Measurements from ENCODE around the gene HNRNPD. TPM values are rescaled to one million over a fixed set of nuclear protein-coding genes. Genes with fewer than 3 reads are reported as not detected.

HNRNPD gene
- total RNA-seq, 1 donor from 2014 or later: 353 TPM

DNA sequence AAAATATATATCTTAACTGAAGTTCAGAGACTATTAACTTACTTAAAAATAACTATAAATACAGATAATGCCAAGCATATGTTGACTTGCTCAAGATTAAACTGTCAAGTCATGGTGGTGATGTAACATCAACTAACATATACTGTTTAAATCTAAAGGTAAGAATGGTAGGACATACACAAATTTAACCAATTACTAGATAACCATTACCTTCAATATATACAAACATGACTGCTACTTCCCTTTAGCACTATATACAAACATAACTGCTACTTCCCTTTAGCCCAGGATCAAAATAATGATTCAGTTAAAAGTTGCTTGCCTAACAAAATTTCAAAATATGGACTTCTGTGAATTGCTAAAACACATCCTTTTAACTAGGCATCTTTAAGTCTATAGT lies 14.9 kb downstream of the HNRNPD start:
- Mint-ChIP-seq H3K27me3 (ENCODE audit: unreplicated experiment) (no peaks in the 10 kb centered on the region), H3K9me3 (ENCODE audit: unreplicated experiment) (no peaks in the 10 kb centered on the region), H3K27ac (ENCODE audit: unreplicated experiment) (no peak overlapping the region), H3K4me3 (ENCODE audit: unreplicated experiment) (no peak overlapping the region), H3K36me3 (ENCODE audit: low read depth, unreplicated experiment) (peaks cover 25% of the 10 kb centered on the region), H3K4me1 (ENCODE audit: unreplicated experiment) (no peaks in the 10 kb centered on the region)
- no peak for DNase-seq (ENCODE audit: low spot score)
- TF ChIP-seq, protein P1, sequence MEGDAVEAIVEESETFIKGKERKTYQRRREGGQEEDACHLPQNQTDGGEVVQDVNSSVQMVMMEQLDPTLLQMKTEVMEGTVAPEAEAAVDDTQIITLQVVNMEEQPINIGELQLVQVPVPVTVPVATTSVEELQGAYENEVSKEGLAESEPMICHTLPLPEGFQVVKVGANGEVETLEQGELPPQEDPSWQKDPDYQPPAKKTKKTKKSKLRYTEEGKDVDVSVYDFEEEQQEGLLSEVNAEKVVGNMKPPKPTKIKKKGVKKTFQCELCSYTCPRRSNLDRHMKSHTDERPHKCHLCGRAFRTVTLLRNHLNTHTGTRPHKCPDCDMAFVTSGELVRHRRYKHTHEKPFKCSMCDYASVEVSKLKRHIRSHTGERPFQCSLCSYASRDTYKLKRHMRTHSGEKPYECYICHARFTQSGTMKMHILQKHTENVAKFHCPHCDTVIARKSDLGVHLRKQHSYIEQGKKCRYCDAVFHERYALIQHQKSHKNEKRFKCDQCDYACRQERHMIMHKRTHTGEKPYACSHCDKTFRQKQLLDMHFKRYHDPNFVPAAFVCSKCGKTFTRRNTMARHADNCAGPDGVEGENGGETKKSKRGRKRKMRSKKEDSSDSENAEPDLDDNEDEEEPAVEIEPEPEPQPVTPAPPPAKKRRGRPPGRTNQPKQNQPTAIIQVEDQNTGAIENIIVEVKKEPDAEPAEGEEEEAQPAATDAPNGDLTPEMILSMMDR (IDR thresholded peaks at IDR 0.05; ENCODE audit: unreplicated experiment): no peak

DNA sequence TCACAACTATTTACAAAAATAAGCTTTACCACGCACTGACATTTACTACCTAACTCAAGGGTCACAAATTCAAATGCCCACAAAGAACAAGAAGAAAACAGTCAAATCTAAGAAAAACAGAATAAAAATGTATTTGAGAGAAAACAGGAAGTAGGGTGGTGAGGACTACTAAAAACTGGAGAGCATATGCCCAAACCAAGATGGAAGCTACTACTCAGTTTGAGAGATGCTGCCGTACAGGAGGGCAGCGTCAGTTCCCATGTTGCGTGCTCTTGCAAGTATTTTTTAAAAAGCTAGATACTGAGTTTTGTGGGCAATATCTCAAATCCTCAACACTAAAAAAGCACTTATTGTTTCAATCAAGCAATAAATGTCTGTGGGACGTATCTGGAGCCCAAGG lies 16.2 kb downstream of the HNRNPD start:
- DNase-seq (ENCODE audit: low spot score): no peak
- H3K9me3 Mint-ChIP-seq (ENCODE audit: unreplicated experiment): no peaks in the 10 kb centered on the region
- no peak overlapping the region for H3K4me3 Mint-ChIP-seq (ENCODE audit: unreplicated experiment)
- TF ChIP-seq, protein P1 (IDR thresholded peaks at IDR 0.05; ENCODE audit: unreplicated experiment): no peak
- no peaks in the 10 kb centered on the region for H3K27me3 Mint-ChIP-seq (ENCODE audit: unreplicated experiment)
- H3K27ac Mint-ChIP-seq (ENCODE audit: unreplicated experiment): no peak overlapping the region
- H3K4me1 Mint-ChIP-seq (ENCODE audit: unreplicated experiment): no peaks in the 10 kb centered on the region
- H3K36me3 Mint-ChIP-seq (ENCODE audit: low read depth, unreplicated experiment): peaks cover 29% of the 10 kb centered on the region

DNA sequence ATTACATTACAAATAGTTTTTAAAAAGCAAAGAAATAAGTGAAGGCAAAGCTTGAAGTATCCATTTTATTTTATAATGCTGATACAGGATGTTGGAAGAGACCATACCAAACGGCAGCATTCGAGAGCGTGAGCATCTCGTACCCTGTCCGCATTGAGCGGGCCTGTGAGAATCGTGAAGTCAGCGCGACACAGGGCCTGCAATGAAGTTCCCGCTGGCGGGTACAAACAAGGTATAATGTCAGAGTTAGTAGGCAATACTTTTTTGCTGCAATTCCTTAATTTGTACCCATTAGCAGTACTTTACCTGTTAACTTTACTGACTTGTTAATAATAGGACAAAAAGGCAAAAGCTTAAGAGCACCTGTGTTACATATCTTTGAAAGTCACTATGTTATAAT lies 19.0 kb downstream of the HNRNPD start:
- peaks cover 4% of the 10 kb centered on the region for H3K4me1 Mint-ChIP-seq (ENCODE audit: unreplicated experiment)
- no peaks in the 10 kb centered on the region for H3K9me3 Mint-ChIP-seq (ENCODE audit: unreplicated experiment)
- peaks cover 37% of the 10 kb centered on the region for H3K36me3 Mint-ChIP-seq (ENCODE audit: low read depth, unreplicated experiment)
- H3K4me3 Mint-ChIP-seq (ENCODE audit: unreplicated experiment): no peak overlapping the region
- H3K27ac Mint-ChIP-seq (ENCODE audit: unreplicated experiment): no peak overlapping the region
- H3K27me3 Mint-ChIP-seq (ENCODE audit: unreplicated experiment): no peaks in the 10 kb centered on the region
- TF ChIP-seq, protein P1 (IDR thresholded peaks at IDR 0.05; ENCODE audit: unreplicated experiment): no peak
- no peak for DNase-seq (ENCODE audit: low spot score)

DNA sequence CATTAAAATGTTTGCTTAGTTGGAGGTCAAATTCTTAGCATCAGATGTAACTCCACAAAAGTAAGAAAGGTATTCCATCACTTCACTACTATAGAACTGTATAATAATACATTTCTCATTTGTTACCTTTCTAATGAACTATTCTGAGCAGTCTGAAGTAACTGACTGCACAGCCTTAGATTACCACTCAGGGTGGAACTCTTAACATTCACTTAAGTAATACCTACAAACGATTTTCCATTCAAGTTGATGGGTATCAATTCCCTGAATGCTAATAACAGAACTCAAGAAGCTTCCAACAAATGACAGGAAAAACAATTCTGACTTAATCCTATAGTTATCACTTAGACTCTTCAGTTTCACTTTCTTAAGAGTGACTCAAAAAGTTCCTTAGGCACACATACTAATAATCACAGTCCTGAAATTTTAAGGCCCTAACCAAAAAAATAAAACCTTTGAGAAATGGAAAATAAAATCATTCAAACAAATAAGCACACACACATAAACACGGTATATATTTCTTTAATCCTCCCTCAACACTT lies 20.9 kb downstream of the HNRNPD start:
- Mint-ChIP-seq H3K36me3 (ENCODE audit: low read depth, unreplicated experiment) (peaks cover 42% of the 10 kb centered on the region), H3K9me3 (ENCODE audit: unreplicated experiment) (no peaks in the 10 kb centered on the region), H3K27me3 (ENCODE audit: unreplicated experiment) (no peaks in the 10 kb centered on the region), H3K4me3 (ENCODE audit: unreplicated experiment) (peak overlapping the region; percentile 48), H3K4me1 (ENCODE audit: unreplicated experiment) (peaks cover 8% of the 10 kb centered on the region), H3K27ac (ENCODE audit: unreplicated experiment) (peak overlapping the region; percentile 7)
- TF ChIP-seq, protein P1 (IDR thresholded peaks at IDR 0.05; ENCODE audit: unreplicated experiment): no peak
- no peak for DNase-seq (ENCODE audit: low spot score)

DNA sequence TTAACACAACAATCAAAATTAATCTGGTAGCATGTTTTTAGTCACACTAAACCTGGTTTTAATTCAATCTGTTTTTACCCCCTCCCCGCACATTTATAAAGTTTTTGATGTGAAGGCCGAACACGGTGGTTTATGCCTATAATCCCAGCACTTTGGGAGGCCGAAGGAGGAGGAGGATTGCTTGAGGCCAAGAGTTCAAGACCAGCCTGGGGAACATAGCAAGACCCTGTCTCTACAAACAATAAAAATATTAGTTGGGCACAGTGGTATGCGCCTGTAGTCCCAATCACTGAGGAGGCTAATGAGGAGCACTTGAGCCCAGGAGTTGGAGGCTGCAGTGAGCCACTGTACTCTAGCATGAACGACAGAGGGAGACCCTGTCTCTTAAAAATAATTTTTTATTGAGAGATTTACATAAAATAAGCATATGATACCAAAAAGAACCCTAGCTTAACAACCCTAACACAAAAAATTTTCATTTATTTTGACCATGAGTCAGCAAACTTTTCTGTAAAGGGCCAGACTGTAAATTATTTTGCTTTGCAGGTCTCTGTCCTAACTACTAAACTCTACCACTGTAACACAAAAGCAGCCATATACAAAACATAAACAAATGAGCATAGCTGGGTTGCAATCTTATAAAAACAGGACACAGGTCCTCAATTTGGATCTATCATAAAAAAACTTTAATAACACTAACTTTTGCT lies 21.5 kb downstream of the HNRNPD start:
- H3K36me3 Mint-ChIP-seq (ENCODE audit: low read depth, unreplicated experiment): peaks cover 37% of the 10 kb centered on the region
- no peaks in the 10 kb centered on the region for H3K9me3 Mint-ChIP-seq (ENCODE audit: unreplicated experiment)
- TF ChIP-seq, protein P1 (IDR thresholded peaks at IDR 0.05; ENCODE audit: unreplicated experiment): no peak
- H3K27me3 Mint-ChIP-seq (ENCODE audit: unreplicated experiment): no peaks in the 10 kb centered on the region
- H3K4me1 Mint-ChIP-seq (ENCODE audit: unreplicated experiment): peaks cover 8% of the 10 kb centered on the region
- H3K27ac Mint-ChIP-seq (ENCODE audit: unreplicated experiment): peak overlapping the region; percentile 49
- DNase-seq (ENCODE audit: low spot score): no peak
- H3K4me3 Mint-ChIP-seq (ENCODE audit: unreplicated experiment): peak overlapping the region; percentile 48

Measured in endothelial cell (in vitro differentiated cells).